Measurements from ENCODE around the gene CMTR1.
"Not testable (repeated sequence)": the region's sequence is repeated elsewhere in the genome, so short reads cannot be mapped to it uniquely, and the experiment has no call there.

DNA sequence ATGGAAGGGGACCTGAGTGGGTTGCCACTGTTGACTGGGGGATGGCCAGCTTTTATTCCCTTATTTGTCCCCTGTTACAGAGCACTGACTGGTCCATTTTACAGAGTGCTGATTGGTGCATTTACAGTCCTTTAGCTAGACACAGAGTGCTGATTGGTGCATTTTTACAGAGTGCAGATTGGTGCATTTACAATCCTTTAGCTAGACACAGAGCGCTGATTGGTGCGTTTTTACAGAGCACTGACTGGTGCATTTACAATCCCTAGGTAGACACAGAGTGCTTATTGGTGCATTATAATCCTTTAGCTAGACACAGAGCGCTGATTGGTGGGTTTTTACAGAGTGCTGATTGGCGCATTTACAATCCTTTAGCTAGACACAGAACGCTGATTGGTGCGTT, 67.9 kb downstream of the CMTR1 start:
- TF ChIP-seq CTCF, POLR2A (IDR thresholded peaks at IDR 0.05): not testable (repeated sequence)

Data from ovary (tissue), 3 donors.